GM10248 (cell line): ENCODE measurements around the gene ARHGAP4.

Experiments used
- CTCF ChIA-PET: fragments of 300-600 bp; sonication (Branson Sonifier 250); formaldehyde crosslinking; extraction: SDS; loops from one replicate; lab custom pipeline; 2021; ENCODE audit warnings: antibody characterized with exemption; lab: Yijun Ruan, JAX
- POLR2A ChIA-PET: fragments of 350-650 bp; sonication (Branson Sonifier 250); formaldehyde crosslinking; extraction: SDS; loops from one replicate; lab custom pipeline; 2020; ENCODE audit warnings: antibody characterized with exemption; lab: Yijun Ruan, JAX
- DNase-seq: peaks from one replicate; pipeline ENCODE4 v3.0.0; 2012; ENCODE audit errors: extremely low spot score
- TF ChIP-seq, protein P1 (sequence below): IDR thresholded peaks from 2 replicates; pipeline ENCODE4 v1.5.1; 2012; ENCODE audit warnings: mild to moderate bottlenecking, low read depth; ENCODE audit errors: extremely low read depth, missing control alignments, control extremely low read depth

ARHGAP4 gene

DNA sequence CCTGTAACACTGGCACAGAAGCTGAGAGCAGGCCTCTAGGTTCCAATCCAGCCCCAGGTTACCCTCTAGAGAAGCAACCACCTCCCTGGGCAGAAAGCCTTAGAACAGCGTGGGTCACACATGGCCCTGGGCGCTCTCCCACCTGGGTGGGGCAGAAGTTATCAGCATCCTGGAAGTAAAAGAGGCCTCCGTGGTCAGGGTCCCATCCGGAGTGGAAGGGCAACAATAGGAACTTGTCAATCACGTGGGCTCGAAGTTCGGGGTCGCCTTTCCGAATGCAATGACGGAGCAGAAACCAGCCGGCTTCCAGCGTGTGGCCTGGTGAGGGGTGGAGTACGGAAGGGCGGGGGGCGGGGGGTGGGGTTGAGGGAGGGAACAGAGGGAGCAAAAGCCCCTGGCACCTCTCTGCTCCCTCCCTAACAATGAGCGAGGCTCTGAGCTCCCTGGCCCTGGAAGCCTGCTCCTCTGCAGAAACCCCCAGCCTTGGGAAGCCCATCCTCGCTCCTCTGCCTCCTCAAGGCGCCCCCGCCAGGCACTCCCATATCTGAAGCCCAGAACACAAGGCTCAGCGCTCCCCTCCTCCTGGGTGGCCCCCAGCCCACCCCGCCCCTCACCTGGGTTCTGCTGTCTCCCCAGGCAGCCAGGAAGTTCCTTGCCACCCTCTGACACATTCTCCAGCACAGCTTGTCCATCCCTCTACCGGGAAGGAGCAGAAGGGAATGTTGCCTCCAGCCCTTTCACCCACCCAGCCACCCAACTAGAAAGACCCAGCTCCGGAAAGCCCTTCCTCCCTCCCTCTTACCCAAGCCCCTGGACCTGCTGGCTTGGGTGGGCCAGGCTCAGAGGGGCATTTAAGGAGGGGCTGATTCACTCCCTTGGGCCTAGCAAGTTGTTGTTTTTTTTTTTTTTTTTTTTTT, 15.5 kb upstream of the ARHGAP4 start:
- POLR2A ChIA-PET = no interaction called here
- DNase-seq = no peak
- CTCF ChIA-PET = no interaction called here
- TF ChIP-seq, protein P1, sequence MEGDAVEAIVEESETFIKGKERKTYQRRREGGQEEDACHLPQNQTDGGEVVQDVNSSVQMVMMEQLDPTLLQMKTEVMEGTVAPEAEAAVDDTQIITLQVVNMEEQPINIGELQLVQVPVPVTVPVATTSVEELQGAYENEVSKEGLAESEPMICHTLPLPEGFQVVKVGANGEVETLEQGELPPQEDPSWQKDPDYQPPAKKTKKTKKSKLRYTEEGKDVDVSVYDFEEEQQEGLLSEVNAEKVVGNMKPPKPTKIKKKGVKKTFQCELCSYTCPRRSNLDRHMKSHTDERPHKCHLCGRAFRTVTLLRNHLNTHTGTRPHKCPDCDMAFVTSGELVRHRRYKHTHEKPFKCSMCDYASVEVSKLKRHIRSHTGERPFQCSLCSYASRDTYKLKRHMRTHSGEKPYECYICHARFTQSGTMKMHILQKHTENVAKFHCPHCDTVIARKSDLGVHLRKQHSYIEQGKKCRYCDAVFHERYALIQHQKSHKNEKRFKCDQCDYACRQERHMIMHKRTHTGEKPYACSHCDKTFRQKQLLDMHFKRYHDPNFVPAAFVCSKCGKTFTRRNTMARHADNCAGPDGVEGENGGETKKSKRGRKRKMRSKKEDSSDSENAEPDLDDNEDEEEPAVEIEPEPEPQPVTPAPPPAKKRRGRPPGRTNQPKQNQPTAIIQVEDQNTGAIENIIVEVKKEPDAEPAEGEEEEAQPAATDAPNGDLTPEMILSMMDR = no peak

DNA sequence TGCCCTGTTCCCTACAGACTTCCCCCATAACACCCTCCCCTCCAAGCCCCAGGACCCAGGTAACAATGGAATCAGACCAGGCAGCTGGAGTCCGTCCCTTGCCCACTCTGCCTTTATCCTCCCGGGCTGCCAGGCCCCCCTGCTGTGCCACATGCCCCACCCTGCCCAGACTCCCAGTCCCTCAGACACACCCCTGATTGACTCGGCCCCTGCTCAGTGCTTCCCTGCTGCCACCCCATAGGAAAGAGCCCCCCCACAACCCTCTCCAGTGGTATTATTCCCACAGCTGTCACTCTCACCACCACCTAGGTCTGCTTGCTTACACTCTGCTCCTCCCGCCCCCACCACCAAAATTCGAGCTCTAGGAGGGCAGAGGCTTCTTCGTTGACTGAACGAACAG, 13.5 kb upstream of the ARHGAP4 start:
- ChIA-PET CTCF (interaction anchor here (1.0 to 3.5 kb wide), 4 partner anchors 8 to 14 kb away, joined by 3 to 15 read pairs (median 6); partner anchors contain the start of gene ARHGAP4), POLR2A (no interaction called here)
- DNase-seq = no peak
- TF ChIP-seq, protein P1 = no peak

DNA sequence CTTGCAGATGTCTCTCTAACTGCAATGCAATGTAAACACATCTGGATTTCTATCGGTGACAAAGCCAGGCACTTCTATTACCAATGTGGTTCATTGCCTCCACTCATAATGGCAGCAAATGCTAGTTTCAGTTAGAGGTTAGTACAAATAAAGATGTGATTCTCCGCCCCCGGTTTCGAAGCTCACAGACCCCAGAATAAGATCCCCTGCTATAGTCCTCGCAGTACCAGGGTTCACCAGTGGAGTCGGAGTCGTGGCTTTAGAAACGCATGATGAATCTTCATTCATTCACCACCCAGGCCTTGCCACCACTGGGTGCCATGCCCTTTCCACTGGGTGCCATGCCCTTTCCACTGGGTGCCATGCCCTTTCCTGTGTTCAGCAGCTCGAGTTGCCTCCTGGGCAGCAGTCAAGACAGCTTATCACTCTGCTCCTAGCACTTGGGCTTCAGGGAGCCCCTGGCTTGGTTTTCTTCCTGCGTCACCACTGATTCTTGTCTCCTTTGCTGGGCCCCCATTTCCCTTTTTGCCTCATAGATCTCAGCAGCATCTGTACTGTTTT, 12.2 kb upstream of the ARHGAP4 start:
- DNase-seq = no peak
- ChIA-PET CTCF (interaction anchor here (3.5 kb wide), 1 partner anchor 9 kb away, joined by 15 read pairs; no protein-coding TSS in a partner anchor), POLR2A (interaction anchor here (0.8 kb wide), 1 partner anchor 9 kb away, joined by 3 read pairs; no protein-coding TSS in a partner anchor)
- TF ChIP-seq, protein P1 = no peak

DNA sequence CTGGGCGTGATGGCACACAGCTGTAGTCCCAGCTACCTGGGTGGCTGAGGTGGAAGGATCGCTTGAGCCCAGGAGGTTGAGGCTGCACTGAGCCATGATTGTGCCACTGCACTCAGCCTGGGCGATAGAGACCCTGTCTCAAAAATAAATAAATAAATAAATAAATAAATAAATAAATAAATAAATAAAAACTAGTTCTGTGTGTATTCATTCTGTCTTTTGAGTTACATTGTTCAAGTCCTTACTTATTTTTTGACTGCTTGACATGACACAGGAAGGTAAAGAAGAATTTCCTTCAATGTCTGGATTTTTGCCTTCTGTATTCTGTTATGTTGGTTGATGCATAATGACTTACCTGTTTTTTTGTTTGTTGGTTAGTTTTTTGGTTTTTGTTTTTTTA, 11.0 kb upstream of the ARHGAP4 start:
- POLR2A ChIA-PET = no interaction called here
- CTCF ChIA-PET = interaction anchor here (3.5 kb wide), 1 partner anchor 10 kb away, joined by 15 read pairs; no protein-coding TSS in a partner anchor
- no peak for DNase-seq
- TF ChIP-seq, protein P1 = no peak

DNA sequence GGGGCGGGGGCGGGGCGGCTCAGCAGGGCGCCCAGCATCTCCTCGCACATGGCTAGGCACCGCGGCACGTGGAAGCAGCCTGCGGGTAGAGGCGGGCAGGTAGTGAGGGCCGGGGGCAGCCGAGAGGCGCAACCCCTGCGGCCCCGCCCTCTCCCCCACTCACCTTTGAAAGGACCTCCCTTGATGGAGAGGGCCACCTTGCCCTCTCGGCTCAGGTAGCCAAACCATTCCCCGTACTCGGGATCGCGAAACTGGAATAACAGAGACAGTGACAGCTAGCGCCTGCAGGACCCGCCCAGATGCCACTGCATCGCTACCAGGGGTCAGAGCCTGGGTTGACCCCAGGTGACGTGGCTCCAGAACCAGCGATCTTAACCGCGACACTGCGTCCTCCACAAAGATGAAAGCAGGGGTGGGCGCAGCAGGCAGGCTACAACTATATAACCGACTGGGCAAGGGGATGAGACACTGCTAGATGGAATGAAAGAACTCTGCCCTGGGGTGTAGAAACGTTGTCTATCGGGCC, 9.3 kb upstream of the ARHGAP4 start:
- POLR2A ChIA-PET = no interaction called here
- TF ChIP-seq, protein P1 = no peak
- no peak for DNase-seq
- CTCF ChIA-PET = interaction anchor here (2.5 to 2.7 kb wide), 2 partner anchors 11 to 12 kb away, joined by 9 to 17 read pairs; no protein-coding TSS in a partner anchor

DNA sequence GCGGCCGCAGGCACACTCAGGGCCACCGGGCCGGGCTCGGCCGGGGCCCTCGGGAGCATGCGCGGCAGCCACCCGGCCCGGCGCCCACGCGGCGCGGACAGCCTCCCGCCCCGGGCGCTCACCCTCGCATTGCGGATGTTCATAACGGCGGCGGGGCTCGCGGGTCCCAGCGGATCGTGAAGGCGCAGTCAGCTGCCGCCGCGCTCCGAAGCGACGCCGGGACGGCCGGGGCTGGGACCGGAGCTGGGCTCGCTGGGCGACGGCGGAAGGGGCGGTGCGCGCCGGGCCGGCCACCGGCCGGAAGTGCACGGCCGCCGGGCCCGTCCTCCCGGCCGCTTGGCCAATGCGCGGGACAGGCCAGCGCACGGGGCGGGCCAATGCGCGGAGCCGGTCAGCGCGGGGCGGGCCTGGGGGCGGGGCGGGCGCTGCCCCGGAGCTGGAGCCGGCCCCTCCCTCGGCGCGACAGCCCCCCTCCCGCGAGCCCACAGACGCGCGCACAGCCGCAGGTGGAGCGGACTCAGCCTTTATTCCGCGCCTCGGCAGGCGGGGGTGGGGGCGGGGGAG, 8.8 kb upstream of the ARHGAP4 start, which contains the start of gene NAA10:
TSS of gene NAA10 (minus strand) at position 276 of the 564 bp plus-strand sequence. CDS start at position 143, 133 bp downstream.
- TF ChIP-seq, protein P1 = no peak
- ChIA-PET CTCF (interaction anchor here (2.5 to 2.7 kb wide), 2 partner anchors 10 to 12 kb away, joined by 9 to 17 read pairs; no protein-coding TSS in a partner anchor), POLR2A (no interaction called here)
- peak; percentile 95 for DNase-seq
